IMR-90 (cell line): ENCODE results near the gene EVI5. TPM values are rescaled to one million over a fixed set of nuclear protein-coding genes. Genes with fewer than 3 reads are reported as not detected.

Source experiments
- ATAC-seq: fragments of 200-7000 bp; cut with Tn5 transposase; 2 replicates; pipeline ENCODE4 v1.9.1; 2020; ENCODE audit warnings: low read depth, mild to moderate bottlenecking, moderate library complexity
- BruUV-seq: library from RNA; stranded (reverse); fragments of 400-500 nt; replicated peaks from 2 replicates; lab custom pipeline; 2021; lab: Mats Ljungman, UMichigan
- CTCF ChIA-PET: fragments of 300-600 bp; formaldehyde crosslinking; extraction: SDS; loops from one replicate; lab custom pipeline; 2021; ENCODE audit warnings: antibody characterized with exemption; lab: Yijun Ruan, JAX
- POLR2A ChIA-PET: fragments of 300-600 bp; sonication (Branson Sonifier 250); formaldehyde crosslinking; loops from one replicate; lab custom pipeline; 2022; ENCODE audit warnings: antibody characterized with exemption; ENCODE audit not compliant: unreplicated experiment; lab: Charles Lee
- DNase-seq: peaks from one replicate; pipeline ENCODE4 v3.0.0; 2013
- H2AFZ ChIP-seq: replicated peaks from 2 replicates; pipeline ENCODE3; 2013; ENCODE audit warnings: low read length, mild to moderate bottlenecking; ENCODE audit not compliant: poor library complexity
- H2AK5ac ChIP-seq: 2 replicates; pipeline ENCODE4 v1.6.1; 2013; ENCODE audit warnings: low read depth, low read length, inconsistent platforms
- H2AK9ac ChIP-seq: replicated peaks from 2 replicates; pipeline ENCODE3; 2013; ENCODE audit warnings: mild to moderate bottlenecking, low read depth, low read length, moderate library complexity; ENCODE audit not compliant: poor library complexity
- H2BK120ac ChIP-seq: 2 replicates; pipeline ENCODE4 v1.6.1; 2013; ENCODE audit warnings: low read depth, low read length, inconsistent platforms
- H2BK15ac ChIP-seq: 3 replicates; pipeline ENCODE4 v1.6.1; 2013; ENCODE audit warnings: low read depth, low read length, inconsistent platforms
- H2BK20ac ChIP-seq: 2 replicates; pipeline ENCODE4 v1.6.1; 2013; ENCODE audit warnings: low read depth, mild to moderate bottlenecking, inconsistent platforms, low read length, moderate library complexity
- H2BK5ac ChIP-seq: 2 replicates; pipeline ENCODE4 v1.6.1; 2013; ENCODE audit warnings: mild to moderate bottlenecking, low read depth, low read length, inconsistent platforms; ENCODE audit not compliant: poor library complexity, severe bottlenecking
- H3K14ac ChIP-seq: replicated peaks from 2 replicates; pipeline ENCODE4 v1.6.1; 2013; ENCODE audit warnings: low read depth, low read length, inconsistent platforms
- H3K18ac ChIP-seq: 2 replicates; pipeline ENCODE4 v1.6.1; 2013; ENCODE audit warnings: low read depth, low read length, control low read depth
- H3K23ac ChIP-seq: 2 replicates; pipeline ENCODE4 v1.6.1; 2013; ENCODE audit warnings: low read depth, low read length, inconsistent platforms
- H3K27ac ChIP-seq: 2 replicates; pipeline ENCODE4 v1.5.1; 2013; ENCODE audit warnings: mild to moderate bottlenecking, control low read depth, low read length; ENCODE audit not compliant: insufficient read depth
- H3K27me3 ChIP-seq: 2 replicates; pipeline ENCODE4 v1.6.1; 2013; ENCODE audit warnings: low read length; ENCODE audit not compliant: control insufficient read depth, insufficient read depth
- H3K36me3 ChIP-seq: 2 replicates; pipeline ENCODE4 v1.6.1; 2013; ENCODE audit warnings: low read length, mixed read lengths; ENCODE audit not compliant: control insufficient read depth, insufficient read depth
- H3K4ac ChIP-seq: 2 replicates; pipeline ENCODE4 v1.6.1; 2013; ENCODE audit warnings: low read depth, low read length, inconsistent platforms
- H3K4me1 ChIP-seq: 2 replicates; pipeline ENCODE4 v1.6.1; 2013; ENCODE audit warnings: low read length, mixed read lengths; ENCODE audit not compliant: control insufficient read depth, insufficient read depth
- H3K4me2 ChIP-seq: 2 replicates; pipeline ENCODE4 v1.6.1; 2013; ENCODE audit warnings: low read depth, mild to moderate bottlenecking, control low read depth, low read length, moderate library complexity
- H3K4me3 ChIP-seq: 2 replicates; pipeline ENCODE4 v1.5.1; 2013; ENCODE audit warnings: low read depth, mild to moderate bottlenecking, control low read depth, low read length, moderate library complexity; ENCODE audit not compliant: insufficient read depth
- H3K56ac ChIP-seq: 2 replicates; pipeline ENCODE4 v1.6.1; 2013; ENCODE audit warnings: low read length, inconsistent platforms; ENCODE audit not compliant: insufficient read depth; ENCODE audit errors: extremely low read depth
- H3K79me1 ChIP-seq, 2 experiments: 2 replicates each; pipeline ENCODE4 v1.6.1; 2013; ENCODE audit warnings: low read length in 2 of 2, inconsistent platforms in 1 of 2, low read depth in 1 of 2
- H3K9ac ChIP-seq: 2 replicates; pipeline ENCODE4 v1.6.1; 2013; ENCODE audit warnings: low read depth, low read length, control low read depth
- H3K9me1 ChIP-seq: 2 replicates; pipeline ENCODE4 v1.6.1; 2013; ENCODE audit warnings: low read length, inconsistent platforms; ENCODE audit not compliant: insufficient read depth
- H3K9me3 ChIP-seq: 2 replicates; pipeline ENCODE4 v1.6.1; 2013; ENCODE audit warnings: low read length; ENCODE audit not compliant: control insufficient read depth, insufficient read depth
- H4K20me1 ChIP-seq: 2 replicates; pipeline ENCODE4 v1.6.1; 2013; ENCODE audit warnings: low read length, inconsistent platforms; ENCODE audit not compliant: insufficient read depth
- H4K5ac ChIP-seq: 2 replicates; pipeline ENCODE4 v1.6.1; 2013; ENCODE audit warnings: mild to moderate bottlenecking, low read depth, low read length, control low read depth
- H4K8ac ChIP-seq, 2 experiments: 2 replicates each; pipeline ENCODE4 v1.6.1; 2013; ENCODE audit warnings: low read depth in 2 of 2, low read length in 2 of 2, control low read depth in 1 of 2, inconsistent platforms in 1 of 2
- H4K91ac ChIP-seq: 2 replicates; pipeline ENCODE4 v1.6.1; 2013; ENCODE audit warnings: low read depth, low read length, inconsistent platforms; ENCODE audit not compliant: insufficient read depth
- CEBPB ChIP-seq: IDR thresholded peaks from 2 replicates; pipeline ENCODE4 v1.6.1; 2012; ENCODE audit warnings: low read depth, low read length, improper control_type of control experiment
- CHD1 ChIP-seq: IDR thresholded peaks from 2 replicates; pipeline ENCODE4 v1.6.1; 2012; ENCODE audit warnings: low read depth, low read length, improper control_type of control experiment
- MAFK ChIP-seq: IDR thresholded peaks from 2 replicates; pipeline ENCODE4 v1.6.1; 2012; ENCODE audit warnings: low read depth, low read length, improper control_type of control experiment
- MXI1 ChIP-seq: IDR thresholded peaks from 2 replicates; pipeline ENCODE4 v1.6.1; 2012; ENCODE audit warnings: low read depth, mild to moderate bottlenecking, low read length, moderate library complexity, borderline replicate concordance
- NFE2L2 ChIP-seq: fragments of 150-350 bp; IDR thresholded peaks from 2 replicates; pipeline ENCODE4 v1.6.1; 2016; ENCODE audit warnings: low read depth, mild to moderate bottlenecking, low read length
- RAD21 ChIP-seq: IDR thresholded peaks from 2 replicates; pipeline ENCODE4 v1.6.1; 2012; ENCODE audit warnings: low read length, improper control_type of control experiment
- SMC3 ChIP-seq: fragments of 150-350 bp; IDR thresholded peaks from 2 replicates; pipeline ENCODE4 v1.6.1; 2016; ENCODE audit warnings: low read depth, mild to moderate bottlenecking, antibody characterized with exemption, low read length, moderate library complexity
- WGBS, 2 experiments: methylation state at CpG; one replicate each; pipeline versions ENCODE4 v1.1.5 to v1.1.7; 2013; ENCODE audit warnings: missing lambda C conversion rate in 2 of 2; ENCODE audit not compliant: insufficient read length in 1 of 2; ENCODE audit errors: extremely low coverage in 2 of 2; 5-methylcytosine and 5-hydroxymethylcytosine counted together
- dilution Hi-C: fragments of 300-500 bp; cut with HindIII; formaldehyde crosslinking; loops from one replicate; pipeline ENCODE4 v1.14.3; 2018; ENCODE audit warnings: low sequenced_read_pairs; ENCODE audit not compliant: unreplicated experiment
- in situ Hi-C: fragments of 300-500 bp; cut with MboI; formaldehyde crosslinking; loops from 3 replicates; pipeline ENCODE4 v1.14.3; 2019; ENCODE audit warnings: low sequenced_read_pairs, inconsistent platforms, mixed read lengths
- intact Hi-C: fragments of 100-400 bp; cut with micrococcal nuclease; formaldehyde crosslinking; loops from 2 replicates; pipeline ENCODE4 v1.10.0; 2022
- polyA plus RNA-seq, 3 experiments: library from polyadenylated mRNA; depleted of rRNA; stranded (reverse); fragments of >200 nt; gene quantifications; 2 replicates each; pipeline ENCODE4 v1.2.3, GENCODE V29; 2012; ENCODE audit warnings: low replicate concordance in 1 of 3
- total RNA-seq: library from RNA; depleted of rRNA; stranded (reverse); fragments of >200 nt; gene quantifications from 2 replicates; pipeline ENCODE4 v1.2.3, GENCODE V29; 2012

EVI5 gene
- total and polyA plus RNA-seq, 2 of the 4 experiments (the other 2 are of a cell fraction): 13.9 to 26.9 TPM

DNA sequence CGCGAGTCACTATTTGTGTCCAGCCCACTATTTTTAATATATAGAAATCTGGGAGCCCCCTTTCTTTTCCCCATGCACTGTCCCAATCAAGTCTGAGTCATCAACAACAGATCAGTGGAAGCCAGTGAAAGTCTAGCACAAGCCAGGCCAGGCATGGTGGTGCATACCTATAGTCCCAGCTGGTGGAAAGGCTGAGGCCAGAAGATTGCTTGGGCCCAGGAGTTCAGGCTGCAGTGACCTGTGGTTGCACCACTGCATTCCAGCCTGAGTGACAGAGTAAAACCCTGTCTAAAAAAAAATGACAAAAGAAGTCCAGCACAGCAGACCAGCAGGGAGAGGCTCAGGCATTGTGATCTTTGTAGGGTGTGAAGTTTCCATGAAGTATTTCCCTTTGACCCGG lies 38.0 kb upstream of the EVI5 start:
- peak; percentile 92 for ATAC-seq
- Histone ChIP-seq H3K4ac (no peak overlapping the region), H2BK15ac (no peak overlapping the region), H2AK5ac (no peak overlapping the region), H4K20me1 (no peaks in the 10 kb centered on the region), H4K8ac (no peak overlapping the region), H3K56ac (no peak overlapping the region), H3K27me3 (no peaks in the 10 kb centered on the region), H3K23ac (no peak overlapping the region), H3K9me1 (no peaks in the 10 kb centered on the region), H3K27ac (no peak overlapping the region), H3K4me2 (no peak overlapping the region), H3K4me3 (no peak overlapping the region), H3K14ac (no peak overlapping the region), H3K36me3 (no peaks in the 10 kb centered on the region), H3K9ac (no peak overlapping the region), H3K18ac (no peak overlapping the region), H3K4me1 (peaks cover 5% of the 10 kb centered on the region; the same call in 1 of the 2 replicates), H2AK9ac (no peak overlapping the region), H2AFZ (no peak overlapping the region), H2BK5ac (peak overlapping the region; percentile 30), H3K79me1 (no peaks in the 10 kb centered on the region), H2BK120ac (no peak overlapping the region), H3K9me3 (no peaks in the 10 kb centered on the region), H4K5ac (no peak overlapping the region), H2BK20ac (no peak overlapping the region), H4K91ac (no peak overlapping the region)
- intact Hi-C loops (no loop called here), in situ Hi-C loops (no loop called here), dilution Hi-C loops (no loop called here)
- POLR2A ChIA-PET: interaction anchor here (0.8 kb wide), 1 partner anchor 418 kb away, joined by 10 read pairs; no protein-coding TSS in a partner anchor
- DNase-seq: peak; percentile 86
- no TSS peak for BruUV-seq
- TF ChIP-seq RAD21: no peak
- TF ChIP-seq MAFK: no peak
- TF ChIP-seq SMC3: no peak
- no peak for TF ChIP-seq NFE2L2
- no peak for TF ChIP-seq CHD1
- peak; percentile 62; the same call in 1 of the 2 replicates for TF ChIP-seq CEBPB
- 0 out of 2 replicates have a peak, but pooled peaks have one; percentile 23 for TF ChIP-seq MXI1
- no CpG with 5 or more reads among the region's 3 CpGs for WGBS, 2 experiments
- CTCF ChIA-PET: no interaction called here
